Progenitor cell of endocrine pancreas (in vitro differentiated cells): ENCODE results near the gene ANXA3. TPM values are rescaled to one million over a fixed set of nuclear protein-coding genes. Genes with fewer than 3 reads are reported as not detected.

ENCODE experiments used
- DNase-seq: peaks from one replicate; pipeline ENCODE4 v3.0.0; 2021; ENCODE audit warnings: low spot score; ENCODE audit not compliant: unreplicated experiment
- H3K27ac Mint-ChIP-seq: 2 replicates; pipeline ENCODE4 v1.8.0; 2021; ENCODE audit warnings: mild to moderate bottlenecking, moderate library complexity, mixed read lengths
- H3K27me3 Mint-ChIP-seq: 2 replicates; pipeline ENCODE4 v1.8.0; 2021; ENCODE audit warnings: mixed read lengths
- H3K36me3 Mint-ChIP-seq: 2 replicates; pipeline ENCODE4 v1.8.0; 2022; ENCODE audit warnings: mixed read lengths; ENCODE audit not compliant: insufficient read depth
- H3K4me1 Mint-ChIP-seq: 2 replicates; pipeline ENCODE4 v1.8.0; 2021; ENCODE audit warnings: low read depth, mixed read lengths
- H3K4me3 Mint-ChIP-seq: 2 replicates; pipeline ENCODE4 v1.8.0; 2021; ENCODE audit warnings: low read depth, mild to moderate bottlenecking, moderate library complexity, mixed read lengths
- H3K9me3 Mint-ChIP-seq: 2 replicates; pipeline ENCODE4 v1.8.0; 2021; ENCODE audit warnings: low read depth, mixed read lengths
- total RNA-seq: library from RNA; stranded (reverse); gene quantifications from 2 replicates; pipeline ENCODE4 v1.2.1, GENCODE V29; 2021
- TF ChIP-seq, protein P1 (sequence below): fragments of 200-600 bp; sonication (generic); IDR thresholded peaks from one replicate; pipeline ENCODE4 v1.5.0; 2021; ENCODE audit warnings: antibody characterized with exemption, mild to moderate bottlenecking; ENCODE audit not compliant: unreplicated experiment

ANXA3 gene
- total RNA-seq, 1 donor from 2014 or later: 108 TPM

DNA sequence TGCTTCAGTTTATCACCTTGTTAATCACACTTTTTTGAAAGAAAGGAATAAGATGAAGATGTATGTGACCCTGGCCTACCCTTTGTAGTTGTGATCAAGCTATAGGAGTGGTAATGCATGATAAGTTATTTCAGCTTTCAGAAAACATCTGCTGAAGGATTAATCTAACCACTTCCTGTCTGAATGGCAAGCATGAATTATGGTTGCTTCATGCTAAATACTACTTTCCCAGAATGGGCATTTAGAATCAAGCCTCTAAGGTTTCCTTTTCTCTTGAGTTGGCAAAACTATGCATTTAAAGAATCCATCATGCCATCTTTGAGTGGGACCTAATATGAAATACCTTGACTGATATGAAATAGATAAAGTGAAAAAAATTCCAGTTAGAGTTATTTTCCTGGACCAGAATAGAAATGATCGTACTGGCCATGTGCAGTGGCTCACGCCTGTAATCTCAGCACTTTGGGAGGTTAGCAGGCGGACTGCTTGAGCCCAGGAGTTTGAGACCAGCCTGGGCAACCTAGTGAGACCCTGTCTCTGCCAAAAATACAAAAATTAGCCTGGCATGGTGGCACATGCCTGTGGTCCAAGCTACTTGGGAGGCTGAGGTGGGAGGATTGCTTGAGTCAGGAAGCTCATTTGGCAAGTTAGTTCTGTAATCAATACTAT lies 59.1 kb downstream of the ANXA3 start:
- Mint-ChIP-seq H3K4me3 (no peak overlapping the region), H3K9me3 (no peaks in the 10 kb centered on the region), H3K4me1 (peaks cover 10% of the 10 kb centered on the region), H3K36me3 (peaks cover 14% of the 10 kb centered on the region), H3K27ac (no peak overlapping the region), H3K27me3 (no peaks in the 10 kb centered on the region)
- TF ChIP-seq, protein P1, sequence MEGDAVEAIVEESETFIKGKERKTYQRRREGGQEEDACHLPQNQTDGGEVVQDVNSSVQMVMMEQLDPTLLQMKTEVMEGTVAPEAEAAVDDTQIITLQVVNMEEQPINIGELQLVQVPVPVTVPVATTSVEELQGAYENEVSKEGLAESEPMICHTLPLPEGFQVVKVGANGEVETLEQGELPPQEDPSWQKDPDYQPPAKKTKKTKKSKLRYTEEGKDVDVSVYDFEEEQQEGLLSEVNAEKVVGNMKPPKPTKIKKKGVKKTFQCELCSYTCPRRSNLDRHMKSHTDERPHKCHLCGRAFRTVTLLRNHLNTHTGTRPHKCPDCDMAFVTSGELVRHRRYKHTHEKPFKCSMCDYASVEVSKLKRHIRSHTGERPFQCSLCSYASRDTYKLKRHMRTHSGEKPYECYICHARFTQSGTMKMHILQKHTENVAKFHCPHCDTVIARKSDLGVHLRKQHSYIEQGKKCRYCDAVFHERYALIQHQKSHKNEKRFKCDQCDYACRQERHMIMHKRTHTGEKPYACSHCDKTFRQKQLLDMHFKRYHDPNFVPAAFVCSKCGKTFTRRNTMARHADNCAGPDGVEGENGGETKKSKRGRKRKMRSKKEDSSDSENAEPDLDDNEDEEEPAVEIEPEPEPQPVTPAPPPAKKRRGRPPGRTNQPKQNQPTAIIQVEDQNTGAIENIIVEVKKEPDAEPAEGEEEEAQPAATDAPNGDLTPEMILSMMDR: no peak
- DNase-seq: no peak

GRCh38 chr4:78611215-78611558 lies 59.6 kb downstream of the ANXA3 start:
- no peaks in the 10 kb centered on the region for H3K9me3 Mint-ChIP-seq
- DNase-seq: no peak
- no peaks in the 10 kb centered on the region for H3K27me3 Mint-ChIP-seq
- H3K4me3 Mint-ChIP-seq: no peak overlapping the region
- H3K36me3 Mint-ChIP-seq: peaks cover 14% of the 10 kb centered on the region
- TF ChIP-seq, protein P1: no peak
- no peak overlapping the region for H3K27ac Mint-ChIP-seq
- peaks cover 10% of the 10 kb centered on the region for H3K4me1 Mint-ChIP-seq

- Mint-ChIP-seq H3K4me3 (no peak overlapping the region), H3K4me1 (peaks cover 10% of the 10 kb centered on the region), H3K36me3 (peaks cover 12% of the 10 kb centered on the region), H3K27me3 (no peaks in the 10 kb centered on the region), H3K27ac (no peak overlapping the region), H3K9me3 (no peaks in the 10 kb centered on the region)
- TF ChIP-seq, protein P1: peak; percentile 53
- no peak for DNase-seq
Observed at GRCh38 chr4:78612398-78613178, 61.0 kb downstream of the ANXA3 start.

DNA sequence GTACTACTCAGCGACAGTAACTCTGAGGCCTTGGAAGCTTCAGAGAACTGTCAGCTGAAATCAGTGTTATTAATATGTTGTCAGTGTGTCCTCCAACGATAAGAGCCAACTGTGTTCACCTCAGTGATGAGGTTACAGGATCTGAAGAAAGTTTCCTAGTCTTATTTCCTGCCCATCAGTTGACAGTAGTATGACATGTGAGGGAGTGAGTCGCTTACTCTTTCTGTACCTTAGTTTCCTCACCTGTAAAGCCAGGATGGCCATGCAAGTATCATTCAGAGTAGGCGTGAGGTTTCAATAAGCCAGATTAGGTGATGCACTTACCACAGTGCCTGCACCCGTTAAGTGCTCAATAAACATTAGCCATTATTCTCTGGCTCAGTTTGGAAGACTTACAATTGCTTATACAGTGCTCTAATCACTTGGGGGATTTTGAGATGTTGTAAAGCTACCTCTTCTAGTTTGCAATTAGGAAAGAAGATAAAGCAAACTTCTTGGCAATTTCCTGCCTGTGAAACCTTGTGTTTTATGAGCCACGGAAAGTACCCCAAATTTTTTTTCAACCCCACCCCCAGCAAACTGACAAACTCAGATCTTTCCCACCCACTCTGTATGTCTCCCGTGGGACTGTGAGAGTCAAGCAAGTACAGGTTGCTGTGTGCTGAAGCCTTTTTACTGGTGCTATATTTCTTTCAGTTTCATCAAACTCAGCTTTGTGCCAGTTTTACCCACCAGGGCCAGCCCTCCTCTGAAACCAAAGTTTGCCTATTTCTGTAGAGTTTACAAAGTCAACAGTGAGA lies 62.2 kb downstream of the ANXA3 start:
- Mint-ChIP-seq H3K27ac (no peak overlapping the region), H3K9me3 (no peaks in the 10 kb centered on the region), H3K27me3 (no peaks in the 10 kb centered on the region), H3K36me3 (peaks cover 5% of the 10 kb centered on the region), H3K4me1 (peaks cover 8% of the 10 kb centered on the region), H3K4me3 (no peak overlapping the region)
- no peak for DNase-seq
- TF ChIP-seq, protein P1: no peak

- TF ChIP-seq, protein P1: no peak
- Mint-ChIP-seq H3K36me3 (peaks cover 2% of the 10 kb centered on the region), H3K27me3 (no peaks in the 10 kb centered on the region), H3K9me3 (no peaks in the 10 kb centered on the region), H3K4me1 (peaks cover 8% of the 10 kb centered on the region), H3K27ac (no peak overlapping the region), H3K4me3 (no peak overlapping the region)
- DNase-seq: no peak
Observed at GRCh38 chr4:78616046-78616498, 64.5 kb downstream of the ANXA3 start.
